Left cardiac atrium (tissue), 4 donors: ENCODE measurements around the gene DMWD. TPM values are rescaled to one million over a fixed set of nuclear protein-coding genes. Genes with fewer than 3 reads are reported as not detected.
"Not testable (repeated sequence)": the region's sequence is repeated elsewhere in the genome, so short reads cannot be mapped to it uniquely, and the experiment has no call there.

Source experiments
- ATAC-seq, 2 donors: fragments of 200-7000 bp; cut with Tn5 transposase; one replicate each; pipeline ENCODE4 v1.9.1; 2020; ENCODE audit warnings: mild to moderate bottlenecking in 2 of 2, moderate library complexity in 2 of 2
- DNase-seq: peaks from one replicate; pipeline ENCODE4 v3.0.0-alpha.2; 2020
- intact Hi-C, 2 donors: fragments of 100-400 bp; cut with DNase I; formaldehyde crosslinking; loops; one replicate each; pipeline versions ENCODE4 v1.14.1 to v1.15.1; 2022 to 2023
- total RNA-seq, 2 donors: library from RNA; stranded (reverse); fragmentation: NEBNext Ultra II Directional; extraction: Animal tissue kit (Norgen Biotek cat#: 25700); gene quantifications; one replicate each; pipeline ENCODE4 v1.2.1, GENCODE V29; 2021
- donor health status: DM: no; HTN: yes; CAD: no.
- donor health status: DM: no; HTN: yes; CAD: no; lungs with severe emphysema.
- donor health status: DM: yes; HTN: yes; CAD: no.
- donor health status: Dilated cardiomyopathy.

Gene DMWD
- total RNA-seq, 2 donors from 2014 or later, result 55.3 to 57.7 TPM

- ATAC-seq, result peak; percentile 86 to 92
- intact Hi-C loops, result no loop called here
- peak; percentile 94 for DNase-seq
Measured at GRCh38 chr19:45817010-45817724, 24.5 kb upstream of the DMWD start.

GRCh38 chr19:45816236-45817009 is 23.8 kb upstream of the DMWD start:
- DNase-seq (no peak), ATAC-seq (peak in 1 of 2 donors; percentile 11)
- intact Hi-C loops, result no loop called here

DNA sequence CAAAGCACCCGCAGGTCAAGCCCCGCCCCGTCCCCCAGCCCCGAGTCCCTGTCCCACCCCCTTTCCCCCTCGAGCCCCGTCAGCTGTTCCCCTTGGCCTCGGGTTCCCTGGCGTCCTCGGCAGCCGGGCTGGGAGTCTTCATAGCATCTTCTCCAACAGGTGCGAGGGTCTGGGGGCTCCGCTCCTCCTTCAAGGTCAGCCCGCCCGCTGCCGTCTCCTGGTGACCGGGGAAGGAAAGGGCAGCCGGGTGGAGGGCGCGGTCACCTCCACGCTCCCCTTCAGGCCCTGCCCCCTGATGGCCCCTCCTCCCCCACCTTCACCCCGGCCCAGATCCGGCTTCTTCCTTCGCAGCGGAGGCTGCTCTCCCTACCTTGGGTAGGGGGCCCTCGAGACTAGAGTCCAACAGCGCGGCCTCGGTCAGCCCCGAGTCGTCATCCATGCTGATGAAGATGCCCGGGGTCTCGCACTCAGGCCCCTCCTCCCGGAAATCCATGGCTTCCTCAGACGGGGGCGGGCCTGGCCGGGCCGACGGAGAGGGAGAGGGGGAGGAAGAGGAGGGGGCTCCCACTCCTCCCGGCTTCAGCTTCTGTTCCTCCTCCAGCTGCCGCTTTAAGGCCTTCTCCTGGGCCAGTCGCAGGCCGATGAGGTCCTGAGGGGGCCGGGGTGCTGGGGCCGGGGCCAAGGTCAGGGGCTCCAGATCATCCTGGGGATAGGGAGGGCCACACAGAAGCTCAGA is 23.0 kb upstream of the DMWD start:
- ATAC-seq (peak; percentile 29 to 31), DNase-seq (no peak)
- intact Hi-C loops, result no loop called here

DNA sequence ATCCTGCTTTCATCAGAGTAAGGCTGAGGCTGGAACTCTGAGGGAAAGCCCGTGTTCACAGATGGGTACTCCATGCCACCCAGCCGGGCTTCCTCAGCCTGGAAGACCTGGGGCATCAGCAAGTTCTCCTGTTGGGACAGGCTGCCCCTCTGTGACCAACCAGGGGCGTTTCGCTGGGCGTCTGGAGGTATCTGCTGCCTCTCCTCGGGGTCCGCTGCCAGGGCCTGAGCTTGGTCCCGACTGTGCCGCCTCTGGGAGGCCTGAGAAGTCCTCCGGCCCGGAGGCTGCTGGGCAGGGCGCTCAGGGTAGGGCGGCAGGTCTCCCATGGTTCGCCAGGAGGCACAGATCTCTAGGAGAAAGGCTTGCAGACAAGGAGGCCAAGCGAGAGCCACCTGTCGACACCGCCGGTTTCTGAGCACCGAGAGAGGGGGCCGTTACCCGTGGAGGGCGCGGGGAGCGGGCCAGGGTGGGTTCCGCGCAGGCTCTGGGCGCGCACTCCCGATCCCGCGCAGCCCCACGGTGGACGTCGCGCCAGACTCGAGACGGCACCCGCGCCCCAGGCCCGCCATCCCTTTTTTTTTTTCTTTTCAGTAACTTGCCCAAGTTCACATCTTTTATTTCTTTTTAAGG is 22.3 kb upstream of the DMWD start, which contains the start of gene RSPH6A:
Gene RSPH6A (minus strand): TSS at position 458 of the 630 bp plus-strand sequence. CDS start 132 bp downstream, at position 326.
- ATAC-seq (peak in 1 of 2 donors; percentile 4), DNase-seq (no peak)
- intact Hi-C loops, result no loop called here

DNA sequence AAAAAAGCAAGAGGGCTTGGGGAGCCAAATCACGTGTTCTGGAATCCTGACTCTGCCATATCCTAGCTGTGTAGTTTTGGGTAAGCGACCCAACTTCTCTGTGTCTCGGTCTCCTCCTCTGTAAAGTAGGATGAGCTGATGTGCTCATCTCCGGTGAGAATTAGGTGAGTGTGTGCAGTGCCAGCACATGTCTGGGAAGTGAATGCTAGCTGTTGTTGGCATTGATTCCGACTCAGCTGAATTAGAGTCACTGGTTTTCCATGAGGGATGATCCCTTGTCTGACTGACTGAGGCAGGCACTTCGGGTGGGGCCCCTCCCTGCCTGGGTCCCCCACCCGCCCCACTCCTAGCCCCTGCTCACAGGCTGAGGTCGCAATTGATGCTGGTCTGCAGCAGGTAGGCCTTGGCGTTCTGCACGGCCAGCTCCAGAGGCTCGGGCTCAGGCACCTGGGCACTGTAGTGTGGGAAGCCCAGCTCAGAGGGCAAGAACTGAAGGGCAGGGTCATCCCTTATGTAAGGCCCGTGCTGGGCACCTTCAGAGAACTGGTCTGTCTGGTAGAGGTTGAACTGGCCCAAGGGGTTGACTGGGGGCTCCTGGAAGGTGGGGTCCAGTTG is 21.6 kb upstream of the DMWD start:
- DNase-seq, result no peak
- ATAC-seq, result no peak
- intact Hi-C loops, result no loop called here

DNA sequence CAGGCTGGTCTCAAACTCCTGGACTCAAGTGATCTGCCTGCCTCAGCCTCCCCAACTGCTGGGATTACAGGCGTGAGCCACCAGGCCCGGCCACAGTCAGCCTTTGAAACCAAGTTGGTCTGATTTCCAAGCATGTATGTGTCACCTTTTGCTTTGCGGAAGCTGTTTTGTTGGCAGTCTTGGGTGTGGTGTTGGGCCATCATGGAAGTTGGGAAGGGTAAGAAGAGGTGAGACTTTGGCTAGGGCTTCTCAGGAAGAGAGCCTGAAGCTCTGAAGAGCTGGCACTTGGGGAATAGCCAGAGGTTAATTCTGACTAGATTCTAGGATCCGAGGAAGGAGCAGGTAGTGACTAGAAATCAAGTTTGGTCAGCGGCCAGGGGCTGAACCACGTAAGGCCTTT is 19.7 kb upstream of the DMWD start:
- no peak for DNase-seq
- no peak for ATAC-seq
- intact Hi-C loops, result no loop called here

DNA sequence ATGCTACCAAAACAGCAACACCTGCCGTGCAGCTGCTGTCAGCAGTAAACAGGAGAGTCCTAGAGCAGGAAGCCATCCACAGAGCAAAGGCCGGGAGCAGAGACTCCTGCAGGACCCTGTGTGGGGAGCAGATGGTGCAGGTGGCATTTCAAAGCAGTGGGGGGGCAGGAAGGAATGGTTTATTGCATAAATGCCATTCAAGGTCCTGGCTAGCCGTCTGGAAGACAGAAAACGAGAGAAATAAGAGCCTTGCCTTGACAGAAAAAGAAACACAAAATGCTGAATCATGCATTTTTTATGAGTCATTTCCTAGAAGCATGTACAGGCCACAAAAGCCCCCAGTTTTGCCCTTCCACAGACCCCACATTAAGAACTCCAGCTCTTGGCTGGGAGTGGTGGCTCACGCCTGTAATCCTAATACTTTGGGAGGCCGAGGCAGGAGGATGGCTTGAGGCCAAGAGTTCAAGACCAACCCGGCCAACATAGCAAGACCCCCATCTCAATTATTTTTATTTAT is 17.1 kb upstream of the DMWD start:
- DNase-seq (no peak), ATAC-seq (no peak)

DNA sequence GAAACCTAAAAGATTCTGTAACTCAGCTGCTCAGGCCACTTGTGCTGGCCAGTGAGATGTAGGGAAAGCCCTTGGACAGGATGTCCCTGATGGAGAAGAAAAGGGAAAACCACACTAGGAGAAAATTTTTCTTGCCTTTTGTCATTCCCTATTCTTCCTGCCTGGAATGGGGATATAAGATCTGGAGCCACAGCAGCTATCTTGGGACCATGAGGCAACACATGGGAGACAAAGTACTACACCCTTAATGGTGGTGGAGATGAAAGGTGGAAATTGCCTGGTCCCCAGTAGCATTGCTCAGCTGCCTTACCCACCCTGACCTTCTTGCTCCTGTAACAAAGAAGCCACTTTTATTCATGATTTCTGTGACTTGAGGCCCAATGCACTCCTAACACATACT is 13.1 kb upstream of the DMWD start:
- ATAC-seq, result no peak
- intact Hi-C loops, result no loop called here
- DNase-seq, result no peak

More for the DNA sequence above, 17.1 kb upstream of the DMWD start:
- intact Hi-C loops, result no loop called here

GRCh38 chr19:45804959-45805230 is 12.2 kb upstream of the DMWD start:
- no peak for ATAC-seq
- intact Hi-C loops, result no loop called here
- no peak for DNase-seq

- no peak for ATAC-seq
- intact Hi-C loops, result no loop called here
Measured at GRCh38 chr19:45804140-45804958, 11.7 kb upstream of the DMWD start.

DNA sequence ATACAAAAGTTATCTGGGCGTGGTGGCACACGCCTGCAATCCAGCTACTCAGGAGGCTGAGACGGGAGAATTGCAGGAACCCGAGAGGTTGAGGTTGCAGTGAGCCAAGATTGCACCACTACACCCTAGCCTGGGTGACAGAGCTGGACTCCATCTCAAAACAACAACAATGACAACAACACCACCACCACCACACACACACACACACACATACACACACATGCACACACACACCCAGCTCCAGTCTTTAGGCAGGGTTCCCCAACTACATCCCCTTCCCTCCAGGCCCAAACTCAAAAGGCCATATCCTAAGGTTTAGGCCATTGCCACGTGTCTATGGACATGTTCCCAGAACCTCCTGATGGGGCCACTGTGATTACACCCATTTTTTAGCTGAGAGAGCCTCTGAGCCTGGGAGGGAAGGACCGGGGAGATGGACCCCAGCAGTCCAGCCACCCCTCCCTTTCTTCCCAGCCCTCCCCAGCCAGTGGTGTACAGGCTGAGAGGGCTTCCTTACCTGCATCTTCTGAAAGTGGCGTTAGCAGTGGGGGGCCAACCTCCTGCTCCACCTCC is 9.0 kb upstream of the DMWD start:
- ATAC-seq, result no peak
- intact Hi-C loops, result no loop called here
- no peak for DNase-seq

More at GRCh38 chr19:45804140-45804958, 11.7 kb upstream of the DMWD start:
- no peak for DNase-seq

DNA sequence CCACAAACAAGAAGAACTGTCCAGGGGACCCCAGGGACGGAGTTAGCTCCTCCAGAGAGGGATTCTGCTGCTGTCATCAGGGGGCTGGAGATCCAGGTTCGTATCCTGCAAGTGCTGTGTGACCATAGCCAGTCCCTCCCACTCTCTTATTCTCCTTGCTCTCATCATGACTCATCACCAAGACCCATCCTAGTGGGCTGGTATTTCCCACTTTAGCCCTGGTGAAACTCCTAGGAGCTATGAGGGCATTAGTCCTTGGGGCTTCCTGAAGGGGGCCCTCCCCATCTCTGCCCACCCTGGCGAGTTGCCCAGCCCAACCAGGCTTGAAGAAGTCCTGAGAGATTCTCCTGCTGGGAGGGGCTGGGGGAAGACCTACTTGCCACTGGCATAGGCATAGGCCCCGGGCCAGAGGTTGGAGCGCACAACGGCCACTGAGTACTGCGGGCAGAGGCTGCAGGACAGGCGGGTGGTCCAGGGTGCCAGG is 7.5 kb upstream of the DMWD start:
- intact Hi-C loops, result no loop called here
- no peak for DNase-seq
- ATAC-seq, result peak in 1 of 2 donors; percentile 14

DNA sequence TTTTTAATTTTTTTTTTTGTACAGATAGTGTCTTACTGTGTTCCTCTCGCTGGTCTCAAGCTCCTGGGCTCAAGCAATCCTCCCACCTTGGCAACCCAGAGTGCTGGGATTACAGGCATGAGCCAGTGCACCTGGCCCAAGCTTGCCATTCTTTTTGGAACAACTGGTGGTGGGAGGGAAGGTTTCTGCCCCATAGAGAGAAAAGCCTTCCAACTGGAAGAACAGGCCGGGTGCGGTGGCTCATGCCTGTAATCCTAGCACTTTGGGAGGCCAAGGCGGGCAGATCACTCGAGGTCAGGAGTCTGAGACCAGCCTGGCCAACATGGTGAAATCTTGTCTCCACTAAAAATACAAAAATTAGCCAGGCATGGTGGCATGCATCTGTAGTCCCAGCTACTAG is 6.9 kb upstream of the DMWD start:
- ATAC-seq, result not testable (repeated sequence)

GRCh38 chr19:45798995-45799517 is 6.4 kb upstream of the DMWD start:
- DNase-seq (no peak), ATAC-seq (peak; percentile 85 to 86)
- intact Hi-C loops, result no loop called here

More for the DNA sequence above, 6.9 kb upstream of the DMWD start:
- DNase-seq, intact Hi-C loops: not testable (repeated sequence)

- intact Hi-C loops, result no loop called here
- no peak for ATAC-seq
- DNase-seq, result no peak
Measured at GRCh38 chr19:45794627-45795026, 2.0 kb upstream of the DMWD start.

DNA sequence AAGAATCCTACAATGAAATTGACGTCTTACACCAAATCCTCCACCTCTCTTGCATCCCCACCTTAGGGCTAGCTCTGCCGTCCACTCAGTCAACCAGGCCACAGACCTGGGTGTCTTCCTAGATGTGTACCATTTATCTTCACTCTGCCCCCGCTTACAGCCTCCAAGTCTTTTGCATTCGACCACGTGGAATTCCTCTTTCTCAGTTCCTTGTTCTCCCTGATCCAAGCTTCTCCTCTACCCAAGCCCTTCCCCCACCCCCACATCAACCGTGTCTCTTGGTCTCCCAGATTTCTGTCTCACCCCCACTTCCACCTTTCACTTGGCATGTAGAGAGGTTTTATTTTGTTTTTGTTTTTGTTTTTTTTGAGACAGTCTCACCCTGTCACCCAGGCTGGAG is 1.2 kb upstream of the DMWD start:
- ATAC-seq, result no peak
- intact Hi-C loops, result no loop called here

DNA sequence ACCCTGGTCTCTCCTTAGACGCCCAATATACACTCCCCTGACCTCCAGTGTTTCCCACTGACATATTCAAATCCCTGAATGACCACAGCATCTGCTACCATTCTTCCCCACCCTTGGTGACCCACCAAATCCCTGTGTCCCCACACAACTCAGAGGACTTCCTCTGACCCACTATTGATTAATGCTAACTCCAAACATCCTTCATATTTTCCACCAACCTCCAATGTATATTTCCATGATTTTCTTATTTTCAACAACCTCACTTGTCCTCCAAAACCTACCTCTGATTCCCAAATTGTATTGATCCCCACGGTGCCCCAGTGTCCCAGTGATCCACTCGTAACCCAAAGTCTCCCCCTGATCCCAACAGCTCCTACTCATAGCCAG is 526 bp upstream of the DMWD start:
- intact Hi-C loops, result no loop called here
- DNase-seq (no peak), ATAC-seq (no peak)

More for the DNA sequence above, 1.2 kb upstream of the DMWD start:
- no peak for DNase-seq
